ENCODE measurements around the gene BANF2. TPM values are rescaled to one million over a fixed set of nuclear protein-coding genes. Genes with fewer than 3 reads are reported as not detected.

BANF2 gene
- total RNA-seq, 2 experiments from 2014 or later: not detected

DNA sequence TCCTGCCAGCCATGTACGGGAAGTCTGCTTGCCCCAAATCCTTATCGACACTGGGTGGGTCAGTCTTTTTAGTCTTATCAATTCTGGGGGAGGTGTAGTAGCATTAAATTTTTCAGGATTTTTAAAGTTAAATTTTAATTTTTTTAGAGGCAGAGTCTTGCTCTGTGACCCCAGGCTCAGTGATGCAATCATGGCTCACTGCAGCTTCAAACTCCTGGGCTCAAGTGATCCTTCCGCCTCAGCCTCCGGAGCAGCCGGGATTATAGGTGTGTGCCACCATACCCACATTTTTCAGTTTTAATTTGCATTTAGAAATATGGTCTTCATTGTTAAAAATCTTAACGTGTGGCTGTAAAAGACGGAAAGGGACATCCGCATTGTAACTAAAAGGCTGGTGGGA, 51.9 kb downstream of the BANF2 start:
- CTCF ChIA-PET: no interaction called here

DNA sequence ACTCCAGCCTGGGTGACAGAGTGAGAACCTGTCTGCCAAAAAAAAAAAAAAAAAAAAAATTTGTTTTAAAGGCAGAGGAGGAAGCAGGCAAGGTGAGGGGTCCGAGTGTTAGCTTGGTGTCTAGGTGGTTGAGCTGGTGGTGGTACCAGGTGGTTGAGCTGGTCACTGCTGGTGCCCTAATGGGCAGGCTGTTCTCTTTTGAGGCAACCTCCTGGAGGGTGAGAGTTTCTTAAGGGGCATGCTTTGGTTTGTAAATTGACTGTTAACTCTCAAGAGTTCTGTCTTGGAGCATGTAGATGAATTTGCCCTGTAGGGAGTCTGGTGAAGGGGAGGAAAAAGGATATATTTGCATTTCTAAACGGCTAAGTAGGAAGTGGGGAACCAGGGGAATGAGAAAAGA, 52.7 kb downstream of the BANF2 start:
- DNase-seq (no peak), ATAC-seq (no peak)
- intact Hi-C loops (cut with micrococcal nuclease): no loop called here
- Mint-ChIP-seq H3K4me1 (ENCODE audit: low read depth) (no peaks in the 10 kb centered on the region), H3K4me3 (no peak overlapping the region), H3K36me3 (ENCODE audit: low read depth) (no peaks in the 10 kb centered on the region), H3K9me3 (no peaks in the 10 kb centered on the region), H3K27ac (no peak overlapping the region), H3K27me3 (peaks cover 12% of the 10 kb centered on the region)
- ChIA-PET CTCF (no interaction called here), POLR2A (interaction anchor here (1.7 kb wide), 1 partner anchor 16 kb away, joined by 5 read pairs; no protein-coding TSS in a partner anchor)
- TF ChIP-seq, protein P1, sequence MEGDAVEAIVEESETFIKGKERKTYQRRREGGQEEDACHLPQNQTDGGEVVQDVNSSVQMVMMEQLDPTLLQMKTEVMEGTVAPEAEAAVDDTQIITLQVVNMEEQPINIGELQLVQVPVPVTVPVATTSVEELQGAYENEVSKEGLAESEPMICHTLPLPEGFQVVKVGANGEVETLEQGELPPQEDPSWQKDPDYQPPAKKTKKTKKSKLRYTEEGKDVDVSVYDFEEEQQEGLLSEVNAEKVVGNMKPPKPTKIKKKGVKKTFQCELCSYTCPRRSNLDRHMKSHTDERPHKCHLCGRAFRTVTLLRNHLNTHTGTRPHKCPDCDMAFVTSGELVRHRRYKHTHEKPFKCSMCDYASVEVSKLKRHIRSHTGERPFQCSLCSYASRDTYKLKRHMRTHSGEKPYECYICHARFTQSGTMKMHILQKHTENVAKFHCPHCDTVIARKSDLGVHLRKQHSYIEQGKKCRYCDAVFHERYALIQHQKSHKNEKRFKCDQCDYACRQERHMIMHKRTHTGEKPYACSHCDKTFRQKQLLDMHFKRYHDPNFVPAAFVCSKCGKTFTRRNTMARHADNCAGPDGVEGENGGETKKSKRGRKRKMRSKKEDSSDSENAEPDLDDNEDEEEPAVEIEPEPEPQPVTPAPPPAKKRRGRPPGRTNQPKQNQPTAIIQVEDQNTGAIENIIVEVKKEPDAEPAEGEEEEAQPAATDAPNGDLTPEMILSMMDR (IDR thresholded peaks at IDR 0.05): no peak

More for the DNA sequence above, 51.9 kb downstream of the BANF2 start:
- Mint-ChIP-seq H3K4me3 (no peak overlapping the region), H3K27ac (no peak overlapping the region), H3K27me3 (peaks cover 12% of the 10 kb centered on the region), H3K9me3 (no peaks in the 10 kb centered on the region), H3K4me1 (ENCODE audit: low read depth) (no peaks in the 10 kb centered on the region), H3K36me3 (ENCODE audit: low read depth) (no peaks in the 10 kb centered on the region)
- intact Hi-C loops (cut with micrococcal nuclease): no loop called here
- ATAC-seq (no peak), DNase-seq (no peak)
- TF ChIP-seq, protein P1 (IDR thresholded peaks at IDR 0.05): no peak
- POLR2A ChIA-PET: no interaction called here

DNA sequence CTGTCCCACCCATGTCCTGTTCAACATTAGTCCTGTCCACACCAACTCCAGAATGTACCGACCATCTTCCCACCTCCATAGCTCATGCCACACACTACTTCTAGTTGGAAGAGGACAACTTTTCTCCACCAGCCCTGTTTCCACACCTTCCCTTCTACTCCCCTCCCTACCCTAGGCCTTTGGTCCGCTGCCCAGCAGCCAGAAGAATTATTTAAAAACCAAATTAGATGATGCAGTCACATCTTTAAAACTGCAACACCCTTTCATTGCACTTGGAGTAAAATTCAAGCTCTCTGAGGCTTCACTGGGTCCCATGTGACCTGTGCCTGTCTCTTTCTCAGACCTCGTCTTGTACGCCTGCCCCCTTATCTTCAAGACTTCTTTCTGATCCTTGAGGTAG, 53.8 kb downstream of the BANF2 start:
- peaks cover 10% of the 10 kb centered on the region for H3K27me3 Mint-ChIP-seq
- ChIA-PET POLR2A (interaction anchor here (1.0 to 1.7 kb wide), 2 partner anchors 15 to 139 kb away, joined by 3 to 5 read pairs; no protein-coding TSS in a partner anchor), CTCF (interaction anchor here (0.6 kb wide), 1 partner anchor 203 kb away, joined by 3 read pairs; no protein-coding TSS in a partner anchor)
- no peak for DNase-seq
- TF ChIP-seq, protein P1 (IDR thresholded peaks at IDR 0.05): no peak
- no peak for ATAC-seq
- H3K9me3 Mint-ChIP-seq: peaks cover 5% of the 10 kb centered on the region
- H3K4me1 Mint-ChIP-seq (ENCODE audit: low read depth): no peaks in the 10 kb centered on the region
- no peak overlapping the region for H3K27ac Mint-ChIP-seq
- H3K36me3 Mint-ChIP-seq (ENCODE audit: low read depth): no peaks in the 10 kb centered on the region
- H3K4me3 Mint-ChIP-seq: no peak overlapping the region
- intact Hi-C loops (cut with micrococcal nuclease): no loop called here

DNA sequence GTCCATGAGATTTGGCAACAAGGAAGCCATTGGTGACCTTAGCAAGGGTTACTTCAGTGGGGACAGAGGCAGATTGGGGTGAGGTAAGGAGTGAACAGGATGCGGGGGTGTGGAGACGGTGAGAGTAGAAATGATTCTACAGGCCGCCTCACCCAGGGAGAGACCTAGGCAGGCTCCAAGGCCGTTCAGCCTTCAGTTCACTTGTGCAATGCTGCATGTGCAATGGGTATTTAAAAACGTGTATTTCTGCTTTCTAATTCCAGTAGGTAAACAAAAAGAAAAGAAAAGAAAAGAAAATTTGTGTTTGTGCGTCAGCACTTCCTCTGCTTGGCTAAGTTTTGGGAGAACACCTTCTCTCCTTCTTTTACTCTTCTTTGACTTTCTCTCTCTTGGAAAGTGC, 56.8 kb downstream of the BANF2 start:
- POLR2A ChIA-PET: no interaction called here
- Mint-ChIP-seq H3K27ac (no peak overlapping the region), H3K4me1 (ENCODE audit: low read depth) (no peaks in the 10 kb centered on the region), H3K36me3 (ENCODE audit: low read depth) (no peaks in the 10 kb centered on the region), H3K9me3 (peaks cover 5% of the 10 kb centered on the region), H3K27me3 (peaks cover 6% of the 10 kb centered on the region), H3K4me3 (no peak overlapping the region)
- TF ChIP-seq, protein P1 (IDR thresholded peaks at IDR 0.05): no peak
- no peak for DNase-seq
- ATAC-seq: no peak
- intact Hi-C loops (cut with micrococcal nuclease): no loop called here
- CTCF ChIA-PET: no interaction called here

DNA sequence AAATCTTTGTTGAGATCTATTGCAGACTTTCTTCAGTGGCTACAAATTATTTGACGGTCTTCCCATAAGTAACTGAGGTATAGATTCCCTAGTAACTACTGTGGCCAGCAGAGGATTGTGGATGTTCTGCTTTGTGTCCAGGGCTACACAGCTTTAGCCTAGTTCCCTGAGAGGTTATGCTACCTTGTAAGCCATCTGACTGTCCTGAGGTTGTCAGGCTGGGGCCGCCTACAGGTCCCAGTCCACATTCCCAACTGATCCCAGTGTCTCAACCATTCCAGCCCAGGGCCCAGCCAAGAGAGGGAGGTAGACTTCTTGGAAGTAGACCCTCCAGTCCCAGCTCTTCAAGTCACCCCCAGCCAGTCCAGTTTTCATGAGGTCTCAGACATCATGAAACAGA, 57.7 kb downstream of the BANF2 start:
- Mint-ChIP-seq H3K36me3 (ENCODE audit: low read depth) (no peaks in the 10 kb centered on the region), H3K27ac (no peak overlapping the region), H3K4me3 (no peak overlapping the region), H3K4me1 (ENCODE audit: low read depth) (no peaks in the 10 kb centered on the region), H3K27me3 (peaks cover 5% of the 10 kb centered on the region), H3K9me3 (peaks cover 5% of the 10 kb centered on the region)
- ATAC-seq: no peak
- TF ChIP-seq, protein P1 (IDR thresholded peaks at IDR 0.05): no peak
- ChIA-PET CTCF (no interaction called here), POLR2A (no interaction called here)
- intact Hi-C loops (cut with micrococcal nuclease): no loop called here
- no peak for DNase-seq

All from activated CD8-positive, alpha-beta T cell treated with anti-CD3 and anti-CD28 coated beads for 36 hours (primary cell).